Activated naive CD4-positive, alpha-beta T cell treated with anti-CD3 and anti-CD28 coated beads, Interleukin-2, amount 10 ng/mL, durations not matched to agents 7 days and 5 days (primary cell): ENCODE data around the gene SLC4A8.

Experiments
- CTCF ChIA-PET: fragments of 350-600 bp; sonication (Branson Sonifier 250); formaldehyde crosslinking; loops from one replicate; lab custom pipeline; 2021; ENCODE audit warnings: antibody characterized with exemption; lab: Charles Lee
- DNase-seq: peaks from one replicate; pipeline ENCODE4 v3.0.0-alpha.2; 2020
- H3K27ac Mint-ChIP-seq: one replicate; pipeline ENCODE4 v1.8.0; 2021; ENCODE audit warnings: mild to moderate bottlenecking, moderate library complexity, mixed read lengths
- H3K27me3 Mint-ChIP-seq: one replicate; pipeline ENCODE4 v1.8.0; 2021; ENCODE audit warnings: mild to moderate bottlenecking, mixed read lengths
- H3K36me3 Mint-ChIP-seq: one replicate; pipeline ENCODE4 v1.8.0; 2021; ENCODE audit warnings: mixed read lengths
- H3K4me1 Mint-ChIP-seq: one replicate; pipeline ENCODE4 v1.8.0; 2021; ENCODE audit warnings: mixed read lengths
- H3K4me3 Mint-ChIP-seq: one replicate; pipeline ENCODE4 v1.8.0; 2021; ENCODE audit warnings: mild to moderate bottlenecking, moderate library complexity, mixed read lengths
- H3K9me3 Mint-ChIP-seq: one replicate; pipeline ENCODE4 v1.8.0; 2021; ENCODE audit warnings: mixed read lengths

SLC4A8 gene

DNA sequence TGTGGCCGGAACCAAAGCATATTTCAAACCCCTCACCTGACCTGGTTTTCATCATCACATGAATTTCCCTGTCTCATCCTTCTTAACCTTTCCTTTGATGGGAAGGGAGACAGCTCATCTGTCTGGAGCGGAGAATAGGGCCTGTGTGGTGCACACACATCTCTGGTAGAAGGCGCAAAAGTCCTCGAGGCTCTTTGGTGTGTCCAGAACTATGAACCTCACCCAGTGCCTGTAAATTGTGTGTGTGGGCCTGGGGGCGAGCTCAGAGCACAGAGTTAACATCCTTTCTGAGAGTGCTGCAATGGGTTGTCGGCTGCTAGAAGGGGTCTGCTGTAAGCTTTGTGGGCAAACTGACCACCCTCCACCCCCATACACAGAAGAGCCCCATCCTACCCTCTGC, 34.2 kb upstream of the SLC4A8 start:
- Mint-ChIP-seq H3K9me3 (no peaks in the 10 kb centered on the region), H3K27me3 (peaks cover 17% of the 10 kb centered on the region), H3K4me3 (peak overlapping the region; percentile 90), H3K27ac (peak overlapping the region; percentile 67), H3K36me3 (peaks cover 5% of the 10 kb centered on the region), H3K4me1 (peaks cover 76% of the 10 kb centered on the region)
- no peak for DNase-seq
- CTCF ChIA-PET: no interaction called here

GRCh38 chr12:51390891-51391282, 33.7 kb upstream of the SLC4A8 start:
- Mint-ChIP-seq H3K4me1 (peaks cover 79% of the 10 kb centered on the region), H3K4me3 (peak overlapping the region; percentile 90), H3K36me3 (peaks cover 3% of the 10 kb centered on the region), H3K9me3 (no peaks in the 10 kb centered on the region), H3K27me3 (peaks cover 17% of the 10 kb centered on the region), H3K27ac (peak overlapping the region; percentile 78)
- CTCF ChIA-PET: no interaction called here
- peak; percentile 46 for DNase-seq

DNA sequence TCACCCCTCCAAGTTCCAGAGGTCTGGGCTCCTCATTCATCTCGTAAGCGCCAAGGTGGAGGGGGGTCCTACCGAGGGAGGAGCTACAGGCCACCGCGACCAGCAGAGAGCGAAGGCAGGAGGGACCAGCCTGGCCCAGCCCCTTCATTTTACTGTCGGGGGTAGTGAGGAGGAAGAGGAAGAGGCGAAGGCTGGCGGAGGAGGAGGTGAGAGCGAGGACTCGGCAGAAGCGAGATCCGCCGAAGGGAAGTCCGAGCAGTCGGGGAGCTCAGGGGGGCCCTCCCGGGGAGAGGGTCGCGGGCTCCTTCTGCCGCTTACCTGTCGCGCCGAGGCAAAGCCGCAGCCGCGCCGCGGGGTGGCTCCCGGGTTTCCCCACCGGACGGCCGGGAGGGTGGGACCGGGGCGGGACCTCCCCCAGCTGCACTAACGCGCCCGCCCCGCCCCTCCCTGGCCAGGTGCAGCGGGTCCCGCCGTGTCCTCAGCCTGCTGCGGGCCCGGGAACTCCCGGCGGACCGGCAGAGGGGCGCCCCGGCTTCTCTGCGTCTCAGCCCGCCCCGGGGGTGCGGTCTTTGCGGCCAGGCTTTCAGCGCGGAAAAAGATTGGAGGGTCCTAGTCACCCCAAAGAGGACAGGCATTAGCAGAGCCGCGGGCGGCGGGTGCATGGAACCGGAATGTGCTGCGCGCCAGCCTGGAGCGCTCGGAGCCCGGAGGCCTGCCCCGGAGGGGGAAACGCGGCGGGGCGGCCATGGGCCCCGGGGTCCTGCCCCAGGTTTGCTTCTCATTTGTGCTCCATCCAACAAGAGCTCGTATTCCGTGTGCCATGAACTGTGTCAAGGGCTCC, 33.1 kb upstream of the SLC4A8 start, which contains the start of gene GALNT6:
GALNT6 (minus strand) TSS at position 124 of the 841 bp plus-strand sequence. CDS start 11,625 bp downstream, outside the sequence.
- Mint-ChIP-seq H3K4me3 (peak within 1 kb of the TSS; percentile 90), H3K9me3 (no peaks in the 10 kb centered on the region), H3K4me1 (peaks cover 79% of the 10 kb centered on the region), H3K27me3 (peaks cover 17% of the 10 kb centered on the region), H3K27ac (peak within 1 kb of the TSS; percentile 78), H3K36me3 (peaks cover 3% of the 10 kb centered on the region)
- CTCF ChIA-PET: interaction anchor here (0.7 kb wide), 1 partner anchor 29 kb away, joined by 3 read pairs; no protein-coding TSS in a partner anchor
- peak; percentile 80 for DNase-seq

GRCh38 chr12:51392556-51393237, 31.9 kb upstream of the SLC4A8 start:
- H3K4me3 Mint-ChIP-seq: peak overlapping the region; percentile 79

GRCh38 chr12:51393676-51394545, 30.7 kb upstream of the SLC4A8 start:
- CTCF ChIA-PET: interaction anchor here (1.1 kb wide), 1 partner anchor 25 kb away, joined by 3 read pairs; no protein-coding TSS in a partner anchor
- no peaks in the 10 kb centered on the region for H3K36me3 Mint-ChIP-seq
- peak overlapping the region; percentile 93 for H3K27ac Mint-ChIP-seq
- peaks cover 15% of the 10 kb centered on the region for H3K27me3 Mint-ChIP-seq
- H3K4me3 Mint-ChIP-seq: peak overlapping the region; percentile 79
- H3K4me1 Mint-ChIP-seq: peaks cover 63% of the 10 kb centered on the region
- H3K9me3 Mint-ChIP-seq: no peaks in the 10 kb centered on the region
- DNase-seq: peak; percentile 61

More at GRCh38 chr12:51392556-51393237, 31.9 kb upstream of the SLC4A8 start:
- Mint-ChIP-seq H3K4me1 (peaks cover 76% of the 10 kb centered on the region), H3K27ac (peak overlapping the region; percentile 81), H3K9me3 (no peaks in the 10 kb centered on the region), H3K36me3 (no peaks in the 10 kb centered on the region), H3K27me3 (peaks cover 15% of the 10 kb centered on the region)
- peak; percentile 62 for DNase-seq
- CTCF ChIA-PET: no interaction called here

GRCh38 chr12:51395283-51396230, 29.1 kb upstream of the SLC4A8 start:
- peak overlapping the region; percentile 66 for H3K4me3 Mint-ChIP-seq
- CTCF ChIA-PET: interaction anchor here (1.1 to 2.3 kb wide), 2 partner anchors 25 to 631 kb away, joined by 3 to 18 read pairs; no protein-coding TSS in a partner anchor

GRCh38 chr12:51397670-51398069, 27.0 kb upstream of the SLC4A8 start:
- Mint-ChIP-seq H3K27ac (no peak overlapping the region), H3K4me3 (no peak overlapping the region), H3K9me3 (no peaks in the 10 kb centered on the region), H3K36me3 (no peaks in the 10 kb centered on the region), H3K4me1 (peaks cover 36% of the 10 kb centered on the region), H3K27me3 (peaks cover 19% of the 10 kb centered on the region)
- CTCF ChIA-PET: no interaction called here
- DNase-seq: no peak

More at GRCh38 chr12:51395283-51396230, 29.1 kb upstream of the SLC4A8 start:
- Mint-ChIP-seq H3K4me1 (peaks cover 49% of the 10 kb centered on the region), H3K27me3 (peaks cover 22% of the 10 kb centered on the region), H3K36me3 (no peaks in the 10 kb centered on the region), H3K27ac (peak overlapping the region; percentile 93), H3K9me3 (no peaks in the 10 kb centered on the region)
- peak; percentile 60 for DNase-seq

DNA sequence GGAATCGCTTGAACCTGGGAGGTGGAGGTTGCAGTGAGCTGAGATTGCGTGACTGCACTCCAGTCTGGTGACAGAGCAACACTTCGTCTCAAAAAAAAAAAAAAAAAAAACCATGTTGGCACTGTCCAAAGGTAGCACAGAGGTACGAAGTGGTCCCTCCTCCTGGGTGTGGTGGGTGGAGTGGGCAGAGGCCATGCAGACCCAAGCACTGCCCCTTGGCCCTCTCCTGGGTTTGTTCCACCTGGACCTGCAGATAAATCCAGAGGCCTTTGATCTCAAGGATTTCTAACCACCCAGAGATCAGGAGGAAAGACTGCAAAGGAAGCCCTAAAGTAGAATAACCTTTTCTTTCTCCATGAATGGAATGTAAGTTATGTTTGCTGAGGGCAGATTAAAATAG, 24.7 kb upstream of the SLC4A8 start:
- no peak for DNase-seq
- no peak overlapping the region for H3K4me3 Mint-ChIP-seq
- no peaks in the 10 kb centered on the region for H3K9me3 Mint-ChIP-seq
- CTCF ChIA-PET: no interaction called here
- peaks cover 14% of the 10 kb centered on the region for H3K4me1 Mint-ChIP-seq
- H3K27me3 Mint-ChIP-seq: peaks cover 25% of the 10 kb centered on the region
- no peaks in the 10 kb centered on the region for H3K36me3 Mint-ChIP-seq
- H3K27ac Mint-ChIP-seq: no peak overlapping the region

- peaks cover 25% of the 10 kb centered on the region for H3K27me3 Mint-ChIP-seq
- peaks cover 2% of the 10 kb centered on the region for H3K4me1 Mint-ChIP-seq
- CTCF ChIA-PET: no interaction called here
- no peaks in the 10 kb centered on the region for H3K36me3 Mint-ChIP-seq
- no peak overlapping the region for H3K4me3 Mint-ChIP-seq
- no peak overlapping the region for H3K27ac Mint-ChIP-seq
- DNase-seq: no peak
- H3K9me3 Mint-ChIP-seq: no peaks in the 10 kb centered on the region
Measured at GRCh38 chr12:51401020-51401419, 23.6 kb upstream of the SLC4A8 start.

DNA sequence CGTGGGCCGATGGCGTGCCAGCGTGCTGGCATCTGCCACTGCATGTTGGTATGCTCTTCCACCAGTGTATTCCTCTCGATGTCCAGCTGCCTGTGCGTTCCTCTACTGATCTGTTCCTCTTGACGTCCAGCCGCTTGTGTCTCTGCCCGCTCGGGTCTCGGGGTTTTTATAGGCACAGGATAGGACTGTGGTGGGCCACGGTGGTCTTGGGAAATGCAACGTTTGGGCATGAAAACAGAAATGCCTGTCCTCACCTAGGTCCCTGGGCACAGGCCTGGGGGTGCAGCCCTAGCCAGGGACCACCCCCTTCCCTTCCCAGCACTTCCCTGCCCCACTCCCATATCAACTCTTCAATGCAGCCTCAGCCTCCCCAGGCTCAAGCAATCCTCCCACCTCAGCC, 23.1 kb upstream of the SLC4A8 start:
- Mint-ChIP-seq H3K36me3 (no peaks in the 10 kb centered on the region), H3K4me1 (no peaks in the 10 kb centered on the region), H3K27ac (no peak overlapping the region), H3K9me3 (no peaks in the 10 kb centered on the region), H3K4me3 (no peak overlapping the region), H3K27me3 (peaks cover 25% of the 10 kb centered on the region)
- CTCF ChIA-PET: interaction anchor here (1.6 kb wide), 1 partner anchor 19 kb away, joined by 4 read pairs; no protein-coding TSS in a partner anchor
- no peak for DNase-seq

GRCh38 chr12:51401900-51402299, 22.7 kb upstream of the SLC4A8 start:
- H3K9me3 Mint-ChIP-seq: no peaks in the 10 kb centered on the region
- no peak overlapping the region for H3K4me3 Mint-ChIP-seq
- no peaks in the 10 kb centered on the region for H3K4me1 Mint-ChIP-seq
- CTCF ChIA-PET: interaction anchor here (1.6 kb wide), 1 partner anchor 19 kb away, joined by 4 read pairs; no protein-coding TSS in a partner anchor
- peaks cover 25% of the 10 kb centered on the region for H3K27me3 Mint-ChIP-seq
- no peak for DNase-seq
- H3K27ac Mint-ChIP-seq: no peak overlapping the region
- no peaks in the 10 kb centered on the region for H3K36me3 Mint-ChIP-seq

- no peak overlapping the region for H3K4me3 Mint-ChIP-seq
- H3K27me3 Mint-ChIP-seq: peaks cover 25% of the 10 kb centered on the region
- no peaks in the 10 kb centered on the region for H3K9me3 Mint-ChIP-seq
- no peak for DNase-seq
- H3K4me1 Mint-ChIP-seq: peaks cover 6% of the 10 kb centered on the region
- H3K36me3 Mint-ChIP-seq: no peaks in the 10 kb centered on the region
- CTCF ChIA-PET: interaction anchor here (1.6 kb wide), 1 partner anchor 18 kb away, joined by 4 read pairs; no protein-coding TSS in a partner anchor
- no peak overlapping the region for H3K27ac Mint-ChIP-seq
Measured at GRCh38 chr12:51403159-51403558, 21.5 kb upstream of the SLC4A8 start.
